ENCODE data around the gene FAM107B. TPM values are rescaled to one million over a fixed set of nuclear protein-coding genes. Genes with fewer than 3 reads are reported as not detected.
A peak's percentile ranks its signal among the peaks of the same experiment; 100 is the strongest.

The FAM107B gene
- total RNA-seq, 1 donor from 2014 or later, result 145 TPM

- DNase-seq (ENCODE audit: low spot score), result no peak
These were observed 216.7 kb downstream of the FAM107B start for GRCh38 chr10:14558025-14558424.

- DNase-seq (ENCODE audit: low spot score), result no peak
These were observed 217.1 kb downstream of the FAM107B start for GRCh38 chr10:14557567-14557966.

- peak; percentile 59 for DNase-seq (ENCODE audit: low spot score)
These were observed 218.3 kb downstream of the FAM107B start for GRCh38 chr10:14556285-14556956.

- DNase-seq (ENCODE audit: low spot score), result no peak
These were observed 218.9 kb downstream of the FAM107B start for GRCh38 chr10:14555807-14556206.

GRCh38 chr10:14554491-14555205 is 220.0 kb downstream of the FAM107B start:
- DNase-seq (ENCODE audit: low spot score), result no peak

GRCh38 chr10:14554091-14554490 is 220.6 kb downstream of the FAM107B start:
- DNase-seq (ENCODE audit: low spot score), result no peak

GRCh38 chr10:14553448-14553847 is 221.2 kb downstream of the FAM107B start:
- no peak for DNase-seq (ENCODE audit: low spot score)

- no peak for DNase-seq (ENCODE audit: low spot score)
These were observed 222.7 kb downstream of the FAM107B start for GRCh38 chr10:14552015-14552414.

- no peak for DNase-seq (ENCODE audit: low spot score)
These were observed 224.2 kb downstream of the FAM107B start for GRCh38 chr10:14550471-14550981.

- DNase-seq (ENCODE audit: low spot score), result no peak
These were observed 225.2 kb downstream of the FAM107B start for GRCh38 chr10:14549496-14549895.

- DNase-seq (ENCODE audit: low spot score), result no peak
These were observed 225.7 kb downstream of the FAM107B start for GRCh38 chr10:14548970-14549369.

- no peak for DNase-seq (ENCODE audit: low spot score)
These were observed 226.2 kb downstream of the FAM107B start for GRCh38 chr10:14548474-14548873.

GRCh38 chr10:14547816-14548215 is 226.9 kb downstream of the FAM107B start:
- DNase-seq (ENCODE audit: low spot score), result no peak

GRCh38 chr10:14545827-14546226 is 228.9 kb downstream of the FAM107B start:
- DNase-seq (ENCODE audit: low spot score), result no peak

- DNase-seq (ENCODE audit: low spot score), result no peak
These were observed 230.8 kb downstream of the FAM107B start for GRCh38 chr10:14543904-14544210.

- DNase-seq (ENCODE audit: low spot score), result no peak
These were observed 231.4 kb downstream of the FAM107B start for GRCh38 chr10:14543046-14543903.

GRCh38 chr10:14541379-14541778 is 233.3 kb downstream of the FAM107B start:
- no peak for DNase-seq (ENCODE audit: low spot score)

- DNase-seq (ENCODE audit: low spot score), result no peak
These were observed 234.1 kb downstream of the FAM107B start for GRCh38 chr10:14540611-14541010.

GRCh38 chr10:14540062-14540461 is 234.6 kb downstream of the FAM107B start:
- no peak for DNase-seq (ENCODE audit: low spot score)

GRCh38 chr10:14539176-14539575 is 235.5 kb downstream of the FAM107B start:
- DNase-seq (ENCODE audit: low spot score), result no peak

- DNase-seq (ENCODE audit: low spot score), result peak; percentile 81
These were observed 238.2 kb downstream of the FAM107B start for GRCh38 chr10:14536241-14537213.

Data from mucosa of gallbladder (tissue), 1 donor.